Kidney epithelial cell (primary cell): ENCODE results near the gene CD274. TPM values are rescaled to one million over a fixed set of nuclear protein-coding genes. Genes with fewer than 3 reads are reported as not detected.
"Not testable (repeated sequence)": the region's sequence is repeated elsewhere in the genome, so short reads cannot be mapped to it uniquely, and the experiment has no call there.

Experiments used
- DNase-seq: peaks from one replicate; pipeline ENCODE4 v3.0.0-alpha.2; 2010; ENCODE audit warnings: low read depth
- H3K27me3 ChIP-seq: 2 replicates; pipeline ENCODE4 v1.6.0; 2011; ENCODE audit warnings: low read length; ENCODE audit not compliant: control insufficient read depth, insufficient read depth
- H3K36me3 ChIP-seq: 2 replicates; pipeline ENCODE4 v1.5.1; 2011; ENCODE audit warnings: low read length; ENCODE audit not compliant: control insufficient read depth, insufficient read depth
- H3K4me3 ChIP-seq: 2 replicates; pipeline ENCODE4 v1.5.1; 2011; ENCODE audit warnings: low read depth, mild to moderate bottlenecking, control low read depth, low read length
- total RNA-seq: library from RNA; depleted of rRNA; stranded (reverse); fragments of >200 nt; gene quantifications from 2 replicates; pipeline ENCODE4 v1.2.3, GENCODE V29; 2015
- TF ChIP-seq, protein P1 (sequence below): IDR thresholded peaks from 2 replicates; pipeline ENCODE4 v1.5.1; 2011; ENCODE audit warnings: mild to moderate bottlenecking, moderate library complexity, low read length, control low read depth, inconsistent platforms; ENCODE audit not compliant: insufficient read depth, poor library complexity, severe bottlenecking

Gene CD274
- total RNA-seq, 1 donor from 2014 or later: 7.7 TPM

DNA sequence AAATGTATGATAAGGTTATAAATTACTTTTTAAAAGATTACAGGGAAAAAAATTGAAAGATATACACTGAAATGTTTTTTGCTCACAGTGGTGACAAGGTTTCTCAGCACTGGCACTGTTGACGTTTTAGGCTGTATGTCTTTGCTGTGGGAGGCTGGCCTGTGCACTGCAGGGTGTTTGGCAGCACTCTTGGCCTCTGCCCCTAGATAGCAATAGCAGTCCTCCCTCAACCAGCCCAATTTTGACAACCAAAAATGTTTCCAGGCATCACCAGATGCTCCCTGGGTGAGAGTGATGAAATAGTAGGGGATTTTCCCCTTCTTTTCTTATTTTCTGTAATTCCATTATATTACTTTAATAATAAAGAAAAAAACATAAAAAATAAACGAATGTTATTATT is 3.3 kb downstream of the CD274 start:
- Histone ChIP-seq H3K27me3 (no peaks in the 10 kb centered on the region), H3K36me3 (no peaks in the 10 kb centered on the region), H3K4me3 (no peak overlapping the region)
- TF ChIP-seq, protein P1, sequence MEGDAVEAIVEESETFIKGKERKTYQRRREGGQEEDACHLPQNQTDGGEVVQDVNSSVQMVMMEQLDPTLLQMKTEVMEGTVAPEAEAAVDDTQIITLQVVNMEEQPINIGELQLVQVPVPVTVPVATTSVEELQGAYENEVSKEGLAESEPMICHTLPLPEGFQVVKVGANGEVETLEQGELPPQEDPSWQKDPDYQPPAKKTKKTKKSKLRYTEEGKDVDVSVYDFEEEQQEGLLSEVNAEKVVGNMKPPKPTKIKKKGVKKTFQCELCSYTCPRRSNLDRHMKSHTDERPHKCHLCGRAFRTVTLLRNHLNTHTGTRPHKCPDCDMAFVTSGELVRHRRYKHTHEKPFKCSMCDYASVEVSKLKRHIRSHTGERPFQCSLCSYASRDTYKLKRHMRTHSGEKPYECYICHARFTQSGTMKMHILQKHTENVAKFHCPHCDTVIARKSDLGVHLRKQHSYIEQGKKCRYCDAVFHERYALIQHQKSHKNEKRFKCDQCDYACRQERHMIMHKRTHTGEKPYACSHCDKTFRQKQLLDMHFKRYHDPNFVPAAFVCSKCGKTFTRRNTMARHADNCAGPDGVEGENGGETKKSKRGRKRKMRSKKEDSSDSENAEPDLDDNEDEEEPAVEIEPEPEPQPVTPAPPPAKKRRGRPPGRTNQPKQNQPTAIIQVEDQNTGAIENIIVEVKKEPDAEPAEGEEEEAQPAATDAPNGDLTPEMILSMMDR: no peak
- DNase-seq: no peak

DNA sequence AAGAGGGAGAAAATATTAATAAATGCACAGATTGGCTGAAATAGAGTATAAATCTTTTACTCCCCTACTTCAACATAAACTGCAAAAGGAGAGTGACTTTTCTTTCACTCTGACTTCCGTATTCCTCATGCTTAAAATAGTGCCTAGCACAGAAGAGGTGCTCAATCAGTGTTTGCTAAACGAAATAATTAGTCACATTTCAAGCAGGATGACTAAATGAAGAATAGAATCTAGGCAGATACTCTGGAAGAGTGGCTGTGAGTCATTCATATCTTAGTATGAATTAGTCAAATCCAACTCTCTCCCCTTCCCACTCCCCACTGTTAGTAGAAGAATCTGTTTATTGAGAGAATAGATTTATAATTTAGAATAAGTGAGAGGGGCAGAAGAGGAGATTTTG is 4.8 kb downstream of the CD274 start:
- no peak for DNase-seq
- H3K27me3 ChIP-seq: no peaks in the 10 kb centered on the region
- no peak overlapping the region for H3K4me3 ChIP-seq
- TF ChIP-seq, protein P1: no peak
- no peaks in the 10 kb centered on the region for H3K36me3 ChIP-seq

DNA sequence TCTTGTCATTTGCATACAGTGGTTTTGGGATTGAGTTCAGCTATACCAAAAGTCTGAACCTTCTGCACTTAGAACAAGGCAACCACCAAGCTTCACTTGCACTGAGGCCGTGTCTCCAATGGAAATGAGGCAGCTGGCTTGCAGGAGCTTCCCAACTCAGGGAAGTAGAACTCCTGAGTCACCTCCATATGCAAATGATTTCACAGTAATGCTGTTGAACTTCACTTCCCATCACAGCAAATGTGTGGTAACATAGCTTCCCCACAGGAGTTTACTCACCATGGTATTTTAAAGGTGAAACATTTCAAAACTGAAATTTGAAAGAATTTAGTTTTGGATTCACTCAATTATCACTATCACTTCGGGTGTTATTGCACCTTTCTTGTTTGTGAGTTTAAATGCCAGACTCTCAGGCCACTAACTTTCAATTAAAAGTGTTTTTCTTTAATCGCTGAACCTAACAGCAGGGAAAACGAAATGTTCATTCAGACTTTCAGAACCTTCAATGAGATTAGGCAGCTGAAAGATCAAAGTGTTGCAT is 9.0 kb downstream of the CD274 start:
- TF ChIP-seq, protein P1: no peak
- H3K4me3 ChIP-seq: no peak overlapping the region
- no peaks in the 10 kb centered on the region for H3K36me3 ChIP-seq
- H3K27me3 ChIP-seq: no peaks in the 10 kb centered on the region
- peak; percentile 80 for DNase-seq

DNA sequence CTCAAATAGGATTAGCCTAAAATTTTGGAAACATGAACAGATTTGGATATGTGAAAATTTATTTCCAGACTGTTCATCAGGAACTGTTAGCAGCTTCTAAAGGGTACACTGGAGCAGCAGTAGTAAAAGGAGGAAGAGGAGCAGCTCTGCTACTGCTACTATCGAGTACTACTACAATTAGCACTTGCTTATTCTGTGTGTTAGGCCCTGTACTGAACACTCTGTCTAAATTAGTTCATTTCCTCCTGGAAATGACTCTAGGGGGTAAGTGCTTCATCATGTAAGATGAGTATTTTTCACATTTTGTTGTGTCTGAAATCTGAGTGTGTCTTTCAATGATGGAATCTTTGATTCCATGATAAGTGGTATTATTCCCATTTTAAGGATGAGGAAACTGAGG is 9.8 kb downstream of the CD274 start:
- no peak overlapping the region for H3K4me3 ChIP-seq
- no peaks in the 10 kb centered on the region for H3K27me3 ChIP-seq
- no peak for DNase-seq
- H3K36me3 ChIP-seq: no peaks in the 10 kb centered on the region
- TF ChIP-seq, protein P1: no peak

GRCh38 chr9:5464831-5465330 is 14.5 kb downstream of the CD274 start:
- not testable (repeated sequence) for H3K4me3 ChIP-seq, H3K27me3 ChIP-seq, DNase-seq, H3K36me3 ChIP-seq

GRCh38 chr9:5466005-5466404 is 15.7 kb downstream of the CD274 start:
- H3K36me3 ChIP-seq: peaks cover 2% of the 10 kb centered on the region
- DNase-seq: no peak
- H3K27me3 ChIP-seq: no peaks in the 10 kb centered on the region
- no peak overlapping the region for H3K4me3 ChIP-seq
- TF ChIP-seq, protein P1: no peak
